Measurements from ENCODE around the gene RALY.

DNA sequence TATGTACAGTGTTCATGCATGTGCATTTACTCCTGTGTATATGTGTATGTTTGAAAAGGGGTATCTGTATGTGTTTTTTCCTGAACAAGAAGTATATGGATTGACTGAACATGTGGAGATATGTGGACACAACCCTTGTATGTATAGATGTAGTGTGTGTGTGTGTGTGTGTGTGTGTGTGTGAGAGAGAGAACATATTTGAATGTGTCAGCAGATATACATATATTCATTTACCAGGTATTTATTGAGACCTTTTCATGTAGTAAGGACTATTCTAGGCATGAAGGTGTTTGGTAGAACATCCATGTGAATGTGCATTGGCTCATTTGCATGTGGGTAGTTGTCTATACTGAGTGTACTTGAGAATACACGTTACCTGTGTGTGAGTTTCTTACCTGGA, 79.1 kb downstream of the RALY start:
- no peak for TF ChIP-seq CTCF (IDR thresholded peaks at IDR 0.05)
- no peak for TF ChIP-seq POLR2A (IDR thresholded peaks at IDR 0.05)

Measured in uterus (tissue), 2 donors.